Hematopoietic multipotent progenitor cell treated with erythropoietin and hydrocortisone succinate and interleukin-3 and kit ligand, for 8 days (in vitro differentiated cells): ENCODE data around the gene TNIP3.
A peak's percentile ranks its signal among the peaks of the same experiment; 100 is the strongest.

Experiments used
- DNase-seq: peaks from one replicate; pipeline ENCODE4 v3.0.0-alpha.2; 2015

Gene TNIP3

GRCh38 chr4:121138039-121138825 lies 25.9 kb downstream of the TNIP3 start:
- no peak for DNase-seq

GRCh38 chr4:121130326-121130660 lies 33.8 kb downstream of the TNIP3 start:
- DNase-seq, result no peak

- DNase-seq, result no peak
These were observed 34.4 kb downstream of the TNIP3 start for GRCh38 chr4:121129606-121130325.

GRCh38 chr4:121127100-121127499 lies 37.0 kb downstream of the TNIP3 start:
- DNase-seq, result no peak

- DNase-seq, result no peak
These were observed 37.6 kb downstream of the TNIP3 start for GRCh38 chr4:121126449-121127006.

- DNase-seq, result no peak
These were observed 38.6 kb downstream of the TNIP3 start for GRCh38 chr4:121125498-121125885.

- DNase-seq, result no peak
These were observed 41.5 kb downstream of the TNIP3 start for GRCh38 chr4:121122661-121123060.

GRCh38 chr4:121119715-121120114 lies 44.4 kb downstream of the TNIP3 start:
- DNase-seq, result no peak

GRCh38 chr4:121118344-121118743 lies 45.8 kb downstream of the TNIP3 start:
- DNase-seq, result no peak

- no peak for DNase-seq
These were observed 49.4 kb downstream of the TNIP3 start for GRCh38 chr4:121114756-121115155.

- DNase-seq, result no peak
These were observed 51.6 kb downstream of the TNIP3 start for GRCh38 chr4:121112530-121112929.

GRCh38 chr4:121108557-121108956 lies 55.6 kb downstream of the TNIP3 start:
- DNase-seq, result no peak

GRCh38 chr4:121107507-121107906 lies 56.6 kb downstream of the TNIP3 start:
- no peak for DNase-seq

GRCh38 chr4:121100093-121100775 lies 63.9 kb downstream of the TNIP3 start:
- no peak for DNase-seq

GRCh38 chr4:121098266-121098665 lies 65.9 kb downstream of the TNIP3 start:
- peak; percentile 10 for DNase-seq

- peak; percentile 20 for DNase-seq
These were observed 67.5 kb downstream of the TNIP3 start for GRCh38 chr4:121096629-121097028.

- DNase-seq, result no peak
These were observed 67.9 kb downstream of the TNIP3 start for GRCh38 chr4:121096191-121096590.

GRCh38 chr4:121094297-121094966 lies 69.7 kb downstream of the TNIP3 start:
- DNase-seq, result no peak

- no peak for DNase-seq
These were observed 70.9 kb downstream of the TNIP3 start for GRCh38 chr4:121093261-121093660.

- DNase-seq, result no peak
These were observed 72.2 kb downstream of the TNIP3 start for GRCh38 chr4:121091941-121092340.

GRCh38 chr4:121088867-121089266 lies 75.3 kb downstream of the TNIP3 start:
- DNase-seq, result no peak
